Tibial nerve (tissue), 4 donors: ENCODE data around the gene APP.

Experiments used
- CTCF ChIP-seq, 5 experiments: fragments of 200-600 bp in 3 of 5; fragments of 450-650 bp in 2 of 5; sonication (generic) in 3 of 5; IDR thresholded peaks; one replicate each; pipeline ENCODE4 v1.5.1; 2016 to 2019; ENCODE audit warnings: antibody characterized with exemption in 5 of 5, mild to moderate bottlenecking in 3 of 5, moderate library complexity in 2 of 5
- EP300 ChIP-seq, 2 donors: sonication (generic); formaldehyde crosslinking; IDR thresholded peaks; one replicate each; pipeline ENCODE4 v1.6.1; 2017; ENCODE audit warnings: antibody characterized with exemption in 2 of 2, mild to moderate bottlenecking in 1 of 2
- POLR2A ChIP-seq, 2 donors: fragments of 450-650 bp; IDR thresholded peaks; one replicate each; pipeline ENCODE4 v1.6.1; 2017; ENCODE audit warnings: antibody characterized with exemption in 2 of 2, mild to moderate bottlenecking in 2 of 2, moderate library complexity in 2 of 2

GRCh38 chr21:26126168-26126553 lies 44.4 kb downstream of the APP start:
- TF ChIP-seq CTCF (IDR thresholded peaks at IDR 0.05) (no peak), POLR2A (IDR thresholded peaks at IDR 0.05) (no peak), EP300 (IDR thresholded peaks at IDR 0.05) (no peak)
